HG02885 (cell line): Measurements from ENCODE around the gene CNIH4.
"Not testable (repeated sequence)": the region's sequence is repeated elsewhere in the genome, so short reads cannot be mapped to it uniquely, and the experiment has no call there.

Experiments
- ATAC-seq: cut with Tn5 transposase; IDR thresholded peaks from one replicate; pipeline ENCODE4 v1.9.1; 2021; ENCODE audit warnings: mild to moderate bottlenecking; ENCODE audit not compliant: unreplicated experiment, poor library complexity

CNIH4 gene

DNA sequence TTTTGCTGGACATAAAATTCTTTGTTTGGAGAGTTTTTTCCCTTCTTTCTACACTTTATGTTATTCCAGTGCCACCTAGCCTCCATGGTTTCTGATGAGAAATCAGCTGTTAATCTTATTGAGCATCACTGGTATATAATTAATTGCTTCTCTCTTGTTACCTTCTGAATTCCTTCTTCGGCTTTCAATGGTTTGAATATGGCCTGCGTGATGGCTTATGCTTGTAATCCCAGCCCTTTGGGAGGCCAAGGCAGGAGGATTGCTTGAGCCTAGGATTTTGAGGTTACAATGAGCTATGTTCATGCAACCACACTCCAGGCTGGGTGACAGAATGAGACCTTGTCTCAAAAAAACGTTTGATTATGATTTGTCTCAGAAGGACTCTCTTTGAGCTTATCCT is 13.0 kb upstream of the CNIH4 start:
- no peak for ATAC-seq

DNA sequence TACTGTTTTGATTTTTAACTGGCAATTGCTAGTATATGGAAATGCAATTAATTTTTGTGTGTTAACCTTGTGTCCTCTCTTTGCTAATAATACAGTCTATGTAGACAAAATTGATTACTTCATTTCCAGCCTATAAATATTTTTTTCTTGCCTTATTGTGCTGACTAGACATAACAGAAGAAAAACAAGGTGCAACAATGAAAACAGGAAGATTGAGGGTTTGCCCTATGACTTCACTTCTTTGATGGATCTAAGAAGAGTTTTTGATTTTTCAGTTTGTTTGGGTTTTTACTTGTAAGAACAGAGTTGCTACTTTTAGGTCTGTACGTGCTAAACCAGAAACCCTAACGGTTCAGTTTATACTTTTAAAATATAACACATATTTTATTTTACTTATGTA is 8.5 kb upstream of the CNIH4 start:
- ATAC-seq, result no peak

GRCh38 chr1:224349716-224350115 is 7.0 kb upstream of the CNIH4 start:
- ATAC-seq, result not testable (repeated sequence)

GRCh38 chr1:224352436-224353085 is 4.1 kb upstream of the CNIH4 start:
- ATAC-seq, result not testable (repeated sequence)

GRCh38 chr1:224353975-224354925 is 2.4 kb upstream of the CNIH4 start:
- ATAC-seq, result no peak

GRCh38 chr1:224357626-224358124 is 996 bp downstream of the CNIH4 start:
- ATAC-seq, result no peak

- ATAC-seq, result no peak
These were observed 1.6 kb downstream of the CNIH4 start for GRCh38 chr1:224358237-224358636.

DNA sequence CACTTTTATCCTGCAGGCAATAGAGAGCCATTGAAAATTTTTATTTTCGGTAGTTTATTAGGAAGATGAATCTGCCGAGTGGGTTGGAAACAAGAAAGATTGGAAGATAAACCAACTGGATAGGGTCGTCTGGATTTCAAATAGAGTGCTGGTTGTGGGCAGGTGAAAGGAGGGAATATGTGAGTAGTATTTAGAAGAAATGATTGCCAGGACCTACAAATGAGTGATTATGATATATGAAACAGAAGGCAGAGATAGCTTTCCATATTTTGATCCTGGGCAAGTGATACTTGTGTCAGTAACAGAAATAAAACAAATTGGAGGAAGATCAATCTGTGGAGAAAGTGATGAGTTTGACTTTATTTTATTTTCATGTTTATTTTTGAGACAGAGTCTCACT is 2.5 kb downstream of the CNIH4 start:
- no peak for ATAC-seq

DNA sequence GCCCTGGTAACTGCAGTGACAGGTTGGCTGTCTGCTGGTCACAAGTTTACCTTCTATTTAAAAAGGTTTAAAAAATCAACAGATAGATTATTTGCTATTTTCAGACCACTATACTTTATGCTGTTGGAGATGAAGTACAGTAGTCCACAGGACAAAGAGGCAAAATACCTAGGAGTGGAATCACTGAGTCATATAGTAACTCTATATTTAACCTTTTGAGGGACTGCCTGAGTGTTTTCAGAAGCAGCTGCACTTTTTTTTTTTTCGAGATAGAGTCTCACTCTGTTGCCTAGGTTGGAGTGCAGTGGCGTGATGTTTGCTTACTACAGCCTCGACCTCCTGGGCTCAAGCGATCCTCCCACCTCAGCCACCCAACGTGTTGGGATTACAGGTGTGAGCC is 11.7 kb downstream of the CNIH4 start:
- ATAC-seq, result peak; percentile 88

DNA sequence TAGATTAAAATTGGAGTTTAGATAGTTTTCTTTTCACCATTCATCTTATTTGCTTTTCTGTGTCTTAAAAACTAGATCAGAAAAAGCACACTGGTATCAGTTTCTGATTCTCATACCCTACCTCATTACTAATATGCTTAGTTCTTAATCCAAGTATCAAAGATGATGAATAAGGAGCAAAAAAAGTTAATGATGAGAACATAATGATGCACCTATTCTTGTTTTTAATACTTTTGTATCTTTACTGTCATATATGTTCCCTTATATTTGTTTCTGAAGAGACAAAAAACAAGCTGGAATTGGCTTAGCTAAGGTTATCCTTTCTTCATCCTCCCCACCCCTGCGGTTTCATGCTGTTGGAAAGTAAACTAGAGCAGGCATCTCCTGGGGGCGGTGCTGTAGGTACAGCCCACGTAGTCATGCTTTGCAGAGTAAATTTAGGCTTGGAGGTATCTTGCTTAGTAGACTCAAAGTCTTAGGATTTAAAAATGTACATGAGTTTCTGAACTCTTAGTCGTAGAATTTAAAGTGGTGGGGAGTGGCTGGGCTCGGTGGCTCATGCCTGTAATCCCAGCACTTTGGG is 16.4 kb downstream of the CNIH4 start:
- ATAC-seq, result no peak

GRCh38 chr1:224375059-224375458 is 18.4 kb downstream of the CNIH4 start:
- no peak for ATAC-seq

DNA sequence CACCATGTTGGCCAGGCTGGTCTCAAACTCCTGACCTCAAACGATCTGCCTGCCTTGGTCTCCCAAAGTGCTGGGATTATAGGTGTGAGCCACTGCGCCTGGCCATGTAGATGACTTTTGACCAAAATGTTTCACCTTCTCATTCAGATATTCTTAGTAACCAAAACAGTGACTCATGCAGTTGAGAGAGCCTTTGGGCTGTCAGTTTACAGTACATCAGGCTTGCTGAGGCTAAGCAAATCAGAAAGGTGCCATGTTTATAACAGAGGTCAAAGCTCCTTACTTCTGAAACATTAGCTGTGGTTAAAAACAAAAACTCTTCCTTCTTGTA is 21.0 kb downstream of the CNIH4 start:
- ATAC-seq, result peak; percentile 73

- peak; percentile 57 for ATAC-seq
These were observed 22.4 kb downstream of the CNIH4 start for GRCh38 chr1:224378855-224379631.

DNA sequence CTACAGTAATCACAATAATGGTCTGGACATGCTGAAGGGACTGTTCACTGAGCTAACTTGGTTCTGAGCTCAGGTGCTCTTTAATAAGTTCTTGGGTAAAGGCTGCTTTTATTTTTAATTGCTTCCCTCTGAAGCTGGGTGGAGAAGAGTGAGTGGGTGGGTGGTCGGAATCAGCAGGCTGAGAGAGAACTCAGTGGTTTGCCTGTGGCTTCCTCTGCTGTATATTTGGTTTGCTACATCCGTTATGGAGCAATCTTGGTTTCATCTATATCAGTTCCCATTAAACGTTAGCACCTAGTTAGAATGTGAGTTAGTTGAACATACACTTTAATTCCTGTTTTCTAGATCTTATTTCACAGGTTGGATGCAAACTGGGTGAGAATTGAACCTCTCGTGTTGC is 23.3 kb downstream of the CNIH4 start:
- ATAC-seq, result peak; percentile 78

GRCh38 chr1:224381880-224382548 is 25.3 kb downstream of the CNIH4 start:
- no peak for ATAC-seq

DNA sequence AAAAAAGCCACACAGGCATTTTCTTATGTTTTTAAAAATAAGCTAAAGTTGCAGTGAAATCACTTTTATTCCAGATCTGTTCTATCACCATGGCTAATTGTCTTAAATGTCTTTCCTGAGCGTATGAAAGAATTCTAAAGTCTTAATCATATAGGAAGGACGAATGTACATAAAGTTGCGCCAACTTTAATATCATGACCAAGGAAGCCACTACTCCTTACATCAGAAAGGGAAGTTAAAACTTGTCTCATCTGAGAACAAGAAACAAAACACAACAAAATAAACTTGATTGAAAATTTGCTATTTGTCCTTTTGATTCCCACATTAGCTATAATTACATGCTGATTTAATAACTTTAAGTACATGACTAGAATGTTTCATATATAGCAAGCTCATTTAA is 26.5 kb downstream of the CNIH4 start:
- ATAC-seq, result no peak

DNA sequence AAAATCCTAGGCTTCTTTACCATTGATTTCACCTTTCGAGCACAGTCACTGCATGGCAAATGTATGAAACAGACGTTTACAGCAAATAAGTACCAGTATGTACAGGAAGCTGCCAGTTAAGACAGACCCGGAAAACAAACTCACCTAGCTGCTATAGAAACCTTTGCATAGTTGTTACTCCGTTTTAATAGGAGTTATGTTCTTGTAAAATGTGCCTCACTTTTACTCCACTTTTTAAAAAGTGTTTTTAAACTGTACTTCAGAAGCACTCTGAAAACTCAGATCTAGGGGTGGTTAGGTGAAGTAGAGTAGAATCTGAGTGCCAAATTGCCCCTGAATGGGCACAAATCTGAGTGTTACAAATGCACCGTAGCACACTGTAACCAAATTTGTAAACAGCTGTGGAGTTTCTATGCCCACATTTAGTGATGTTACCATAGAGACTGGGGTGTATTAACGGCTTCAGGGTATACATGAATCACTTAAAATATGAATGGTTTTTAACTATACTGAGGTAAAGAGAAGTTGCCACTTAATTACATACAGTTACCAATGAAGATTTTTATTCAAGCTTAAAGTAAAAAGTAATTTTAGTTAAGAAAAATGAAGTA is 30.7 kb downstream of the CNIH4 start:
- no peak for ATAC-seq

DNA sequence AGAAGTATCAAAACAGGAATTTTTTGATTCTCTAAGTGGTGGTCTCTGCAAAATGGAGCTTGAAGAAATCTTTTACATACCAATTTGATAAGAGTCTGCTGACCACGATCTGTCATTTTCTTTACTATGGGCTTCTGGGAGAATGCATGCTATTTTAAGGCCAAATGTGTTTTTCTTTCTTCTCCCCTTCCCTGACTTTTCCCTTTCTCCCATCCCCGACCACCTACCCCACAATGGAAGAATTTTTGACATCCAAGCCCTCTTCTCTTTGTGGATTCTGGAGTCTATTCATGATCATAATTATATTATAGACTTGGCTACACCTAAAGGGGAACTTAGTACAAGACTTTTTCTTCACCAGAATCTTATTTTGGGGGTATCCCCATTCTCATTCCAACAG is 31.3 kb downstream of the CNIH4 start:
- no peak for ATAC-seq

DNA sequence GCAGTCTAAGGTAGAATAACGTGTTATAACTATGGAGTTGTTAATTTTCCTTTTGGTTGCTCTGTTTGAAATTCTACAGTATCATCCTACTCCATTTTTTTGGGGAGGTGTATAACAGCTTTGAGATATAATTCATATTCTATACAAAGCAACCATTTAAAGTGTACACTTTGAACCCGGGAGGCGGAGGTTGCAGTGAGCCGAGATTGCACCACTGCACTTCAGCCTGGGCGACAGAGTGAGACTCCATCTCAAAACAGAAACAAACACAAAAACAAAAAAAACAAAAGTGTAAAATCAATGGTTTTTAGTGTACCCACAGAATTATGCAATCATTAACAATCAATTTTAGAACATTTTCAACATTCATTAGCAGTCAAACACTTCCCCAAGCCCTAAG is 33.8 kb downstream of the CNIH4 start:
- no peak for ATAC-seq
